BJ (cell line): ENCODE measurements around the gene APOA4. TPM values are rescaled to one million over a fixed set of nuclear protein-coding genes. Genes with fewer than 3 reads are reported as not detected.

ENCODE experiments used
- CTCF ChIA-PET: fragments of 350-600 bp; formaldehyde crosslinking; extraction: SDS; loops from one replicate; lab custom pipeline; 2021; ENCODE audit warnings: antibody characterized with exemption, inconsistent platforms; lab: Yijun Ruan, JAX
- POLR2A ChIA-PET: fragments of 300-600 bp; sonication (Branson Sonifier 250); formaldehyde crosslinking; extraction: SDS; loops from one replicate; lab custom pipeline; 2021; ENCODE audit warnings: antibody characterized with exemption; lab: Charles Lee
- DNase-seq: peaks from one replicate; pipeline ENCODE4 v3.0.0-alpha.2; 2011; ENCODE audit warnings: low read depth
- H3K27me3 ChIP-seq: 2 replicates; pipeline ENCODE4 v1.6.0; 2011; ENCODE audit warnings: low read length; ENCODE audit not compliant: control insufficient read depth, insufficient read depth
- H3K36me3 ChIP-seq: 2 replicates; pipeline ENCODE4 v1.5.1; 2011; ENCODE audit warnings: low read length; ENCODE audit not compliant: control insufficient read depth, insufficient read depth
- H3K4me3 ChIP-seq: 2 replicates; pipeline ENCODE4 v1.5.1; 2011; ENCODE audit warnings: low read depth, mild to moderate bottlenecking, control low read depth, low read length
- polyA plus RNA-seq: library from polyadenylated mRNA; depleted of rRNA; stranded (reverse); fragments of >200 nt; gene quantifications from 2 replicates; pipeline ENCODE4 v1.2.3, GENCODE V29; 2011
- TF ChIP-seq, protein P1 (sequence below): IDR thresholded peaks from 2 replicates; pipeline ENCODE4 v1.5.1; 2011; ENCODE audit warnings: low read depth, mild to moderate bottlenecking, control low read depth, inconsistent platforms, low read length, moderate library complexity; ENCODE audit not compliant: insufficient read depth

Gene APOA4
- polyA plus RNA-seq, 1 experiment = not detected

DNA sequence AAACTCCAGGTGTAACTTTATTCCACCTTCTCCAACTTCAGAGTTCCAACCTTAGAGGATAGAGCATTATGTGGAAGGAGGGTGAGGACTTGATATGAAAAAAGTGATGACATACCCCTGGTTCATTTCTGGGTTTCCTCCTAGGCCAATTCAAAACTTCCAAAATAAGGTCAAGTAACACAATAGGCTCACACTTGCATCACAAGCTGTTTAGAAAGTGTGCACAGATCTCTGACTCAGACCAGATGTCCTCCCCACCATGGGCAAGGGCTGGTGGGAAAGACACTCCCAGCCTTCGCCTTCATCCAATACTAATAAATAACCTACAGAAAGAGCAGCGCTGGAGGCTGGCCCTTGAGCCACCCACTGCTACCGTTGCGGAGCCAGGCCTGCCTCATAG is 44.5 kb downstream of the APOA4 start:
- DNase-seq = no peak
- ChIA-PET CTCF (no interaction called here), POLR2A (no interaction called here)
- H3K27me3 ChIP-seq = no peaks in the 10 kb centered on the region
- H3K4me3 ChIP-seq = no peak overlapping the region
- H3K36me3 ChIP-seq = peaks cover 23% of the 10 kb centered on the region
- TF ChIP-seq, protein P1, sequence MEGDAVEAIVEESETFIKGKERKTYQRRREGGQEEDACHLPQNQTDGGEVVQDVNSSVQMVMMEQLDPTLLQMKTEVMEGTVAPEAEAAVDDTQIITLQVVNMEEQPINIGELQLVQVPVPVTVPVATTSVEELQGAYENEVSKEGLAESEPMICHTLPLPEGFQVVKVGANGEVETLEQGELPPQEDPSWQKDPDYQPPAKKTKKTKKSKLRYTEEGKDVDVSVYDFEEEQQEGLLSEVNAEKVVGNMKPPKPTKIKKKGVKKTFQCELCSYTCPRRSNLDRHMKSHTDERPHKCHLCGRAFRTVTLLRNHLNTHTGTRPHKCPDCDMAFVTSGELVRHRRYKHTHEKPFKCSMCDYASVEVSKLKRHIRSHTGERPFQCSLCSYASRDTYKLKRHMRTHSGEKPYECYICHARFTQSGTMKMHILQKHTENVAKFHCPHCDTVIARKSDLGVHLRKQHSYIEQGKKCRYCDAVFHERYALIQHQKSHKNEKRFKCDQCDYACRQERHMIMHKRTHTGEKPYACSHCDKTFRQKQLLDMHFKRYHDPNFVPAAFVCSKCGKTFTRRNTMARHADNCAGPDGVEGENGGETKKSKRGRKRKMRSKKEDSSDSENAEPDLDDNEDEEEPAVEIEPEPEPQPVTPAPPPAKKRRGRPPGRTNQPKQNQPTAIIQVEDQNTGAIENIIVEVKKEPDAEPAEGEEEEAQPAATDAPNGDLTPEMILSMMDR = no peak

DNA sequence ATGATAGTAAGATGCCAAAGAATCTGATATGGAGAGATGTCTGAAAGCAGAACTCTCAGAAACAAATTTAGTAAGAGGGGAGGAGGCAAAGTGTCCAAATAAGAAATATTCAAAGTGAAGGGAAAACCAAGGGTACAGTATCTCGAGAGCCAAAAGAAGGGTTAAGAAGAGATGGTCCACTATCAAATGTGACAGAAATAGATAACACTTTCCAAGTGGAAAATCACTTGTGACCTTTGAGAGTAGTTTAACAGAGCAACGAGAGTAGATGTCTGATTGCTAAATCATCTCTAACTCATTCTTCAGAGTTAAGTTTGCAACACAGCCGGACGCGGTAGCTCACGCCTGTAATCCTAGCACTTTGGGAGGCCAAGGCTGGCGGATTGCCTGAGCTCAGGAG is 46.0 kb downstream of the APOA4 start:
- H3K36me3 ChIP-seq = peaks cover 15% of the 10 kb centered on the region
- ChIA-PET CTCF (no interaction called here), POLR2A (no interaction called here)
- H3K27me3 ChIP-seq = no peaks in the 10 kb centered on the region
- TF ChIP-seq, protein P1 = no peak
- no peak overlapping the region for H3K4me3 ChIP-seq
- no peak for DNase-seq

DNA sequence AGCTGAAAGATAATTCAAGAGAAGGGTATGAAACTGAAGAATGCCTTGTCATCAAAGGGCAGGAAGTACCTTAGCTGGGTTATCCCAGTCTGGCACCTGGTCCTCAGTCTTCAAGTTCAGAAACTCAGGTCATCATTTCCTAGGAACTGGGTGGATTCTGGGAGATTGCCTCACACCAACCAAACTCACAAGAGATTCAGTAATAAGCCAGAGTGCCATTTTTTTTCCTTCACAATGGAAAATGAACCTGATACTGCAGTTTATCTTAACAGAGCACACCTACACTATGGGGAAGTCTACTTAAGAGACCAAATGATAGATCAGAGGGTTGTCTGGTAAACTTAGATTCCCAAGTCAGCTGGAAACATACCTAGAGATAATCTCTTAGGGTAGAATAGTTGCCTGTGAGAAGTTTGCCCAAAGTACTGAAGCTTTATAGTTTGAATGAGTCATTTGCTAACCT is 46.6 kb downstream of the APOA4 start:
- CTCF ChIA-PET = no interaction called here
- Histone ChIP-seq H3K27me3 (no peaks in the 10 kb centered on the region), H3K36me3 (peaks cover 14% of the 10 kb centered on the region), H3K4me3 (no peak overlapping the region)
- TF ChIP-seq, protein P1 = no peak
- DNase-seq = no peak
- POLR2A ChIA-PET = no interaction called here

DNA sequence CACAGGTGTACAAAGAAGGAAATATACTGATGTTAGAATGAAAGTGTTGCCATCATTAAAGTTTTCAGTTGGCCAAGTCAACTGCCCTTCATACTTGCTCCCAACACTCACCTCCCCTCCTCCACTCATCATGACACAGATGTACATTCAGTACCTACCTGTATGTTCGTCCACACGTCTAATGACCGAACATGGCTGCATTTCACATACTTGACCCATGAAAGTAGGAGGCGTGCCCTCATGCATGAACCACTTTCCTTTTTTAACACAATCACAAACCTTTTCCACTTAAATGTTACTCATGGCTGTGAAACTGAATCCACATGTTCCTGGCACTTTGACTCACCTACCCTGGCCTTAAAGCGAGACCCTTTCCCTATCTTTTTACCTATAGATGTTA is 47.1 kb downstream of the APOA4 start:
- ChIA-PET CTCF (no interaction called here), POLR2A (no interaction called here)
- Histone ChIP-seq H3K36me3 (peaks cover 14% of the 10 kb centered on the region), H3K4me3 (no peak overlapping the region), H3K27me3 (no peaks in the 10 kb centered on the region)
- no peak for DNase-seq
- TF ChIP-seq, protein P1 = no peak

DNA sequence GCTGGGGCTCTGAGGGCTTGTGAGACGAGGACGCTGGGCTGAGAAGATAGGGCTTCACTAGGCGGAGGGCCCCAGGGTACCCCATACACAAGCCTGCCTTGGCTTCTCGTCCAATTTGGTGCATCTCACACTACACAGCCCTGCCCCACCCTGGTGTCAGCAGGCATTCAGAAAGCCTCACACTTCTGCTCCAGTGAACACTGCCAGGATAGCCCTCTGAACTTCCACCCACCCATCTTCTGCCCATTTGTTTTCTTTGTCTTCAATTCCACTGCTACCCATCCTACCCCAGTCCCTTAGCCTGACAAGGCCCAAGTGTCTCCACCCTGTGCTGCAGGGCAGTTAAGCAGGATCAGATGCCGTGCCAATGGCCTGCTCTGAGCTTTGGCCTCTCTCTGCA is 48.4 kb downstream of the APOA4 start:
- DNase-seq = no peak
- TF ChIP-seq, protein P1 = no peak
- H3K4me3 ChIP-seq = no peak overlapping the region
- ChIA-PET POLR2A (no interaction called here), CTCF (interaction anchor here (0.9 to 1.3 kb wide), 3 partner anchors 9 to 26 kb away, joined by 3 to 4 read pairs (median 3); no protein-coding TSS in a partner anchor)
- H3K27me3 ChIP-seq = no peaks in the 10 kb centered on the region
- peaks cover 10% of the 10 kb centered on the region for H3K36me3 ChIP-seq
